Esophagus muscularis mucosa (tissue), 4 donors: Measurements from ENCODE around the gene TUB. TPM values are rescaled to one million over a fixed set of nuclear protein-coding genes. Genes with fewer than 3 reads are reported as not detected.
A peak's percentile ranks its signal among the peaks of the same experiment; 100 is the strongest.

Experiments used
- DNase-seq: peaks from one replicate; pipeline ENCODE4 v3.0.0-alpha.2; 2017; ENCODE audit errors: extremely low spot score
- H3K27ac ChIP-seq, 4 donors: fragments of 200-600 bp; sonication (generic); replicated peaks in 1 of 4; 1 replicate in 3 of 4; 2 replicates in 1 of 4; pipeline ENCODE4 v1.5.1; 2016 to 2019; ENCODE audit warnings: mild to moderate bottlenecking in 1 of 4
- H3K27me3 ChIP-seq, 4 donors: fragments of 200-600 bp; sonication (generic); one replicate each; pipeline versions ENCODE4 v1.5.1 to v1.6.0; 2016 to 2019
- H3K36me3 ChIP-seq, 4 donors: fragments of 200-600 bp; sonication (generic); one replicate each; pipeline ENCODE4 v1.5.1; 2016 to 2019
- H3K4me1 ChIP-seq, 4 donors: fragments of 200-600 bp; sonication (generic); one replicate each; pipeline ENCODE4 v1.5.1; 2016 to 2019
- H3K4me3 ChIP-seq, 4 donors: fragments of 200-600 bp; sonication (generic); 1 replicate in 2 of 4; 2 replicates in 2 of 4; pipeline ENCODE4 v1.5.1; 2016 to 2019; ENCODE audit warnings: mild to moderate bottlenecking in 4 of 4, moderate library complexity in 1 of 4
- H3K9me3 ChIP-seq, 4 donors: fragments of 200-600 bp; sonication (generic); 1 replicate in 3 of 4; 2 replicates in 1 of 4; pipeline ENCODE4 v1.5.1; 2016 to 2019
- CTCF ChIP-seq, 3 experiments: fragments of 200-600 bp in 2 of 3; fragments of 450-650 bp in 1 of 3; sonication (generic) in 2 of 3; IDR thresholded peaks; one replicate each; pipeline ENCODE4 v1.5.1; 2017 to 2019; ENCODE audit warnings: antibody characterized with exemption in 3 of 3, mild to moderate bottlenecking in 2 of 3, moderate library complexity in 1 of 3
- EP300 ChIP-seq: sonication (generic); formaldehyde crosslinking; IDR thresholded peaks from one replicate; pipeline ENCODE4 v1.6.1; 2017; ENCODE audit warnings: antibody characterized with exemption
- POLR2A ChIP-seq: fragments of 450-650 bp; IDR thresholded peaks from one replicate; pipeline ENCODE4 v1.6.1; 2017; ENCODE audit warnings: antibody characterized with exemption, moderate library complexity, mild to moderate bottlenecking, low read depth
- POLR2AphosphoS5 ChIP-seq, 2 donors: sonication (generic); formaldehyde crosslinking; IDR thresholded peaks; one replicate each; pipeline ENCODE4 v1.6.1; 2017; ENCODE audit warnings: antibody characterized with exemption in 2 of 2
- WGBS: methylation state at CpG from one replicate; pipeline ENCODE4 v1.1.5; 2018; 5-methylcytosine and 5-hydroxymethylcytosine counted together
- intact Hi-C: fragments of 100-400 bp; cut with DNase I; formaldehyde crosslinking; loops from one replicate; pipeline ENCODE4 v1.15.1; 2023
- total RNA-seq, 4 donors: library from RNA; depleted of rRNA; stranded (reverse); fragments of >200 nt; gene quantifications; one replicate each; pipeline versions ENCODE4 v1.1.0 to v1.2.1, GENCODE V29; 2016

TUB gene
- total RNA-seq, 4 donors from 2014 or later: 8.3 to 18.3 (median 12.1) TPM

GRCh38 chr11:8097062-8097461 is 16.1 kb downstream of the TUB start:
- H3K9me3 ChIP-seq: no peaks in the 10 kb centered on the region
- H3K36me3 ChIP-seq: peaks cover 10 to 73% (median 62%) of the 10 kb centered on the region in 4 donors
- H3K4me1 ChIP-seq: peaks cover 9 to 13% (median 11%) of the 10 kb centered on the region in 4 donors
- TF ChIP-seq POLR2AphosphoS5 (IDR thresholded peaks at IDR 0.05) (no peak), CTCF (IDR thresholded peaks at IDR 0.05) (no peak), EP300 (no peak), POLR2A (no peak)
- no peak overlapping the region for H3K27ac ChIP-seq
- no peak overlapping the region for H3K4me3 ChIP-seq
- no peak for DNase-seq
- H3K27me3 ChIP-seq: no peaks in the 10 kb centered on the region
- WGBS: 100% methylated on average over 1 of the region's 8 CpGs
- intact Hi-C loops: loop anchor here (10.0 kb wide), 1 partner anchor 92 kb away; no protein-coding TSS in a partner anchor

GRCh38 chr11:8097468-8097867 is 16.5 kb downstream of the TUB start:
- Histone ChIP-seq H3K27me3 (no peaks in the 10 kb centered on the region), H3K4me1 (peaks cover 6 to 9% (median 8%) of the 10 kb centered on the region in 4 donors), H3K27ac (no peak overlapping the region), H3K4me3 (no peak overlapping the region), H3K9me3 (no peaks in the 10 kb centered on the region), H3K36me3 (peaks cover 10 to 77% (median 66%) of the 10 kb centered on the region in 4 donors)
- no peak for DNase-seq
- 83% methylated on average over 8 of the region's 9 CpGs for WGBS
- intact Hi-C loops: loop anchor here (10.0 kb wide), 1 partner anchor 93 kb away; no protein-coding TSS in a partner anchor
- TF ChIP-seq POLR2A: no peak
- TF ChIP-seq EP300: no peak
- no peak for TF ChIP-seq CTCF (IDR thresholded peaks at IDR 0.05)
- TF ChIP-seq POLR2AphosphoS5 (IDR thresholded peaks at IDR 0.05): no peak

- Histone ChIP-seq H3K4me1 (peaks cover 1 to 5% (median 3%) of the 10 kb centered on the region in 4 donors), H3K4me3 (no peak overlapping the region), H3K36me3 (peaks cover 10 to 81% (median 70%) of the 10 kb centered on the region in 4 donors), H3K27me3 (no peaks in the 10 kb centered on the region), H3K27ac (no peak overlapping the region), H3K9me3 (no peaks in the 10 kb centered on the region)
- WGBS: 100% methylated on average over 2 of the region's 2 CpGs
- DNase-seq: peak; percentile 80
- intact Hi-C loops: loop anchor here (10.0 kb wide), 1 partner anchor 93 kb away; no protein-coding TSS in a partner anchor
- TF ChIP-seq POLR2A (no peak), POLR2AphosphoS5 (IDR thresholded peaks at IDR 0.05) (no peak), CTCF (IDR thresholded peaks at IDR 0.05) (no peak), EP300 (no peak)
These were observed 16.9 kb downstream of the TUB start for GRCh38 chr11:8097926-8098325.

- peak; percentile 45 for DNase-seq
- H3K36me3 ChIP-seq: peaks cover 10 to 86% (median 74%) of the 10 kb centered on the region in 4 donors
- H3K9me3 ChIP-seq: no peaks in the 10 kb centered on the region
- TF ChIP-seq POLR2A (no peak), EP300 (no peak), POLR2AphosphoS5 (IDR thresholded peaks at IDR 0.05) (no peak), CTCF (IDR thresholded peaks at IDR 0.05) (no peak)
- H3K4me3 ChIP-seq: no peak overlapping the region
- no peak overlapping the region for H3K27ac ChIP-seq
- H3K27me3 ChIP-seq: no peaks in the 10 kb centered on the region
- 78% methylated on average over 4 of the region's 4 CpGs for WGBS
- H3K4me1 ChIP-seq: peaks cover 0 to under 1% (median 0%) of the 10 kb centered on the region in 4 donors
- intact Hi-C loops: loop anchor here (10.0 kb wide), 1 partner anchor 94 kb away; no protein-coding TSS in a partner anchor
These were observed 17.4 kb downstream of the TUB start for GRCh38 chr11:8098361-8098760.

GRCh38 chr11:8098879-8099278 is 17.9 kb downstream of the TUB start:
- H3K27ac ChIP-seq: no peak overlapping the region
- intact Hi-C loops: loop anchor here (10.0 kb wide), 1 partner anchor 94 kb away; no protein-coding TSS in a partner anchor
- no peaks in the 10 kb centered on the region for H3K27me3 ChIP-seq
- H3K9me3 ChIP-seq: no peaks in the 10 kb centered on the region
- H3K4me1 ChIP-seq: no peaks in the 10 kb centered on the region
- H3K36me3 ChIP-seq: peaks cover 10 to 91% (median 78%) of the 10 kb centered on the region in 4 donors
- H3K4me3 ChIP-seq: no peak overlapping the region
- DNase-seq: no peak
- TF ChIP-seq POLR2AphosphoS5 (IDR thresholded peaks at IDR 0.05) (no peak), EP300 (no peak), POLR2A (no peak), CTCF (IDR thresholded peaks at IDR 0.05) (no peak)
- 80% methylated on average over 6 of the region's 6 CpGs for WGBS
